Psoas muscle (tissue), 8 donors: ENCODE measurements around the gene TRAF2. TPM values are rescaled to one million over a fixed set of nuclear protein-coding genes. Genes with fewer than 3 reads are reported as not detected.

ENCODE experiments used
- ATAC-seq, 4 donors: fragments of 200-7000 bp; cut with Tn5 transposase; one replicate each; pipeline ENCODE4 v1.9.1; 2020; ENCODE audit warnings: moderate library complexity in 3 of 4, mild to moderate bottlenecking in 2 of 4
- DNase-seq, 2 donors: peaks; one replicate each; pipeline ENCODE4 v3.0.0-alpha.2; 2020
- H3K27ac ChIP-seq: fragments of 200-600 bp; one replicate; pipeline ENCODE4 v1.8.0; 2022
- H3K27me3 ChIP-seq, 3 donors: fragments of 200-600 bp in 1 of 3; one replicate each; pipeline versions ENCODE4 v1.6.1 to v1.8.0; 2013 to 2022; ENCODE audit warnings: low read length in 2 of 3, mild to moderate bottlenecking in 2 of 3, moderate library complexity in 1 of 3; ENCODE audit not compliant: insufficient read depth in 3 of 3
- H3K36me3 ChIP-seq, 2 donors: fragments of 200-600 bp in 1 of 2; one replicate each; pipeline versions ENCODE4 v1.6.1 to v1.8.0; 2013 to 2022; ENCODE audit warnings: low read depth in 1 of 2, mild to moderate bottlenecking in 1 of 2, moderate library complexity in 1 of 2; ENCODE audit not compliant: insufficient read depth in 1 of 2
- H3K4me1 ChIP-seq: fragments of 200-600 bp; one replicate; pipeline ENCODE4 v1.8.0; 2022
- H3K4me3 ChIP-seq: fragments of 200-600 bp; one replicate; pipeline ENCODE4 v1.8.0; 2022; ENCODE audit warnings: mild to moderate bottlenecking
- H3K9me3 ChIP-seq: fragments of 200-600 bp; one replicate; pipeline ENCODE4 v1.8.0; 2022
- WGBS, 3 donors: extraction: QIAGEN DNeasy Blood & Tissue Kit; methylation state at CpG; one replicate each; pipeline versions ENCODE4 v1.1.6 to v1.1.7; 2013; 5-methylcytosine and 5-hydroxymethylcytosine counted together
- intact Hi-C, 2 donors: fragments of 100-400 bp; cut with DNase I; formaldehyde crosslinking; loops; one replicate each; pipeline versions ENCODE4 v1.11.0 to v1.14.2; 2022
- polyA plus RNA-seq, 3 donors: library from polyadenylated mRNA; stranded (reverse); fragments of 200-250 nt; gene quantifications; one replicate each; pipeline ENCODE4 v1.2.3, GENCODE V29; 2013
- total RNA-seq, 4 donors: library from RNA; stranded (reverse); fragmentation: NEBNext Ultra II Directional in 2 of 4; extraction: Animal tissue kit (Norgen Biotek cat#: 25700) in 2 of 4; gene quantifications; one replicate each; pipeline versions ENCODE4 v1.2.1 to v1.2.4, GENCODE V29; 2021 to 2023
- TF ChIP-seq, protein P1 (sequence below): fragments of 200-600 bp; IDR thresholded peaks from one replicate; pipeline ENCODE4 v1.8.0; 2022; ENCODE audit warnings: antibody characterized with exemption
- donor health status: healthy with polysubstance abuse.
- donor health status: DM: no; HTN: no; CAD: no; lungs with moderate emphysema.
- donor health status: Bipolar disorder and iron deficiency.
- donor health status: healthy.
- donor health status: DM: yes; HTN: yes; CAD: no.
- donor health status: DM: no; HTN: no; CAD: no.
- donor health status: DM: no; HTN: no; CAD: no.
- donor health status: DM: yes; HTN: yes; CAD: no.

The TRAF2 gene
- total and polyA plus RNA-seq, 7 donors = 5.4 to 15.9 (median 10.3) TPM

DNA sequence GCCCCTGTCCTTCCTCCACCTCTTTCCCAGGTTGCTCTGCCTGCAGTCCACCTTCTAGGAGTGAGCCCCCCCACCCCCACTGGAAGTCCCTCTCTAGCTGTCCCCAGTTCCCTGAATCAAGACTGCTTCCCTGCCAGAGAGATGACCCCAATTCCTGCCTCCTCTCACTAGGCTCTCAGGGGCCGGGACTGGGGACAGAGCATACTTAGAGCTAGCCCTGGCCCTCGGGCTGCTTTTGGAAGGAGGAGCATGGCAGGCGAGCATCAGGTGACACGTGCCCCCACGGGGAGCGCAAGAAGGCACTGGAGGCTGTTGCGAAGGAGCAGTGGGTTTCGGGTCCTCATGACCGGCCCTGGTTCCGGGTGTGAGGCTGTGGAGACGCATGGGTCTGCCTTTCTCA lies 9.7 kb downstream of the TRAF2 start:
- H3K27ac ChIP-seq = no peak overlapping the region
- H3K9me3 ChIP-seq = no peaks in the 10 kb centered on the region
- DNase-seq (no peak), ATAC-seq (peak in 1 of 4 donors; percentile 26)
- H3K27me3 ChIP-seq = no peaks in the 10 kb centered on the region
- peaks cover 0 to 43% of the 10 kb centered on the region in 2 donors for H3K36me3 ChIP-seq
- no peak overlapping the region for H3K4me3 ChIP-seq
- 81 to 82% (median 82%) methylated on average over 11 of the region's 11 CpGs for WGBS, 3 donors
- TF ChIP-seq, protein P1, sequence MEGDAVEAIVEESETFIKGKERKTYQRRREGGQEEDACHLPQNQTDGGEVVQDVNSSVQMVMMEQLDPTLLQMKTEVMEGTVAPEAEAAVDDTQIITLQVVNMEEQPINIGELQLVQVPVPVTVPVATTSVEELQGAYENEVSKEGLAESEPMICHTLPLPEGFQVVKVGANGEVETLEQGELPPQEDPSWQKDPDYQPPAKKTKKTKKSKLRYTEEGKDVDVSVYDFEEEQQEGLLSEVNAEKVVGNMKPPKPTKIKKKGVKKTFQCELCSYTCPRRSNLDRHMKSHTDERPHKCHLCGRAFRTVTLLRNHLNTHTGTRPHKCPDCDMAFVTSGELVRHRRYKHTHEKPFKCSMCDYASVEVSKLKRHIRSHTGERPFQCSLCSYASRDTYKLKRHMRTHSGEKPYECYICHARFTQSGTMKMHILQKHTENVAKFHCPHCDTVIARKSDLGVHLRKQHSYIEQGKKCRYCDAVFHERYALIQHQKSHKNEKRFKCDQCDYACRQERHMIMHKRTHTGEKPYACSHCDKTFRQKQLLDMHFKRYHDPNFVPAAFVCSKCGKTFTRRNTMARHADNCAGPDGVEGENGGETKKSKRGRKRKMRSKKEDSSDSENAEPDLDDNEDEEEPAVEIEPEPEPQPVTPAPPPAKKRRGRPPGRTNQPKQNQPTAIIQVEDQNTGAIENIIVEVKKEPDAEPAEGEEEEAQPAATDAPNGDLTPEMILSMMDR = no peak
- peaks cover 5% of the 10 kb centered on the region for H3K4me1 ChIP-seq
- intact Hi-C loops = no loop called here

DNA sequence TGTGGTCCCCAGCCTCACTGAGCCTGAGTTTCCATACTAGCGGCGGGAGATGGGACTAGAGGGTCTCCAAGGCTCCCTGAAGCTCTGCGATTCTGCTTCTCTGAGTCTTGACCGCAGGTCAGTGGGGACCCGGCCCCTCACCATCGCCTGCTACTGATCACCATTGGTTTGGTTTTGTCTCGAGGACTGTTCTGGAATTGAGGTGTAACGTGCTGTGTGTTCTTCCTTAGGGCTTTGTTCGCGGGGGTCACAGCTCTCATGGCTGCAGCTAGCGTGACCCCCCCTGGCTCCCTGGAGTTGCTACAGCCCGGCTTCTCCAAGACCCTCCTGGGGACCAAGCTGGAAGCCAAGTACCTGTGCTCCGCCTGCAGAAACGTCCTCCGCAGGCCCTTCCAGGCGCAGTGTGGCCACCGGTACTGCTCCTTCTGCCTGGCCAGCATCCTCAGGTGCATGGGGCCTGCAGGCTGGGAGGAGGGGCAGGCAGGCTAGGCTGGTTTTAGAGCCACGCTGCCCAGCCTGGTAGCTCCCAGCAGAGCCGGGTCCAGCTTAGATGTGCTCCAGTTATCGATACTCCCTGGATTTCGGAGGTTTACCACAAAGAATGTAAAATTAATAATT lies 12.3 kb downstream of the TRAF2 start:
- Histone ChIP-seq H3K9me3 (no peaks in the 10 kb centered on the region), H3K36me3 (peaks cover 0 to 34% of the 10 kb centered on the region in 2 donors), H3K4me3 (no peak overlapping the region), H3K27me3 (no peaks in the 10 kb centered on the region), H3K27ac (no peak overlapping the region), H3K4me1 (peaks cover 25% of the 10 kb centered on the region)
- TF ChIP-seq, protein P1 = no peak
- DNase-seq (no peak), ATAC-seq (no peak)
- 95 to 96% (median 95%) methylated on average over 21 of the region's 21 CpGs for WGBS, 3 donors
- intact Hi-C loops = no loop called here

DNA sequence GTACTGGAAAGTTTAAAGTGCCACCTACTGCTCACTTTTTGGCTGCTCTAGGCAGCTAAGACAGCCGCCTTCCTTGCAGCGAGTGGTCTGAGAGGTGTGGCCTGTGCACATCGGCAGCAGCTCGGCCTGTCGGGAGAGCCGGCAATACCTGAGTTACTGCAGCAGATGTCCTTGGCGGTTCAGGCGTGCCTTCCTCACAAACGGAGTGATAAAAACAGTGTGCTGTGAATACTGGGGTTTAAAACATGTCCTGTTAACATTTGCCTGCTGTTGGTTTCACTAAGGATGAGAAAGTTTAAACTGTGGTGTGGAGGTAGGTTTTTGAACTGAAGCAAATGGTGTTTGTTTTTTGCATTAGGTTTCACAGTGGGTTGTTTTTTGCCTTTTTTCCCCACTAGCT lies 12.9 kb downstream of the TRAF2 start:
- peaks cover 0 to 34% of the 10 kb centered on the region in 2 donors for H3K36me3 ChIP-seq
- no peak for DNase-seq
- 69 to 76% (median 74%) methylated on average over 9 of the region's 9 CpGs for WGBS, 3 donors
- no peak overlapping the region for H3K27ac ChIP-seq
- intact Hi-C loops = no loop called here
- ATAC-seq = no peak
- no peaks in the 10 kb centered on the region for H3K27me3 ChIP-seq
- TF ChIP-seq, protein P1 = no peak
- no peak overlapping the region for H3K4me3 ChIP-seq
- no peaks in the 10 kb centered on the region for H3K9me3 ChIP-seq
- peaks cover 25% of the 10 kb centered on the region for H3K4me1 ChIP-seq

DNA sequence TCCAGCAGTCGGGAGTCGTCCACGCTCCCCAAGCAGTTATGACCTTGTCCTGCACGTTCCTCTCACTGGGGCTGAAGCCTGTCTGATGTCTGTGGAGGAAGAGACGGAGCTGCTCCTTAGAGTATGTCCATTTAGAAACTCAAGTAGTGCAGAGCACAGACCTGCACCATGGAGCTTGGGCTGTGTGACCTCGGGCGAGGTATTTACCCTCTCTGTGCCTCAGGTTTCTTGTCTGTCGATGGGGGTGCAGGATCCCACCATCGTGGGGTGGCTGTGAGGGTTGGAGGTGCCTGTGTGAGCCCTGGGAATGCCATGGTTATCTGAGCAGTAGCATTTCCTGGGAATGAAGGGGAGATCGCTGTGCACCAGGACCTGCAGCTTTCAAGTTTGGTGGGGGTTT lies 14.2 kb downstream of the TRAF2 start:
- Histone ChIP-seq H3K9me3 (no peaks in the 10 kb centered on the region), H3K4me1 (peaks cover 25% of the 10 kb centered on the region), H3K27ac (peak overlapping the region; percentile 92), H3K27me3 (no peaks in the 10 kb centered on the region), H3K36me3 (peaks cover 0 to 27% of the 10 kb centered on the region in 2 donors), H3K4me3 (no peak overlapping the region)
- no peak for ATAC-seq
- WGBS, 3 donors = 89 to 92% (median 91%) methylated on average over 10 of the region's 10 CpGs
- intact Hi-C loops = loop anchor here in 1 of 2 donors (5.0 kb wide), 1 partner anchor 42 kb away; the partner anchor contains the start of gene FBXW5
- TF ChIP-seq, protein P1 = no peak
- no peak for DNase-seq
